Left renal cortex interstitium (tissue), 4 donors: ENCODE results near the gene CDON. TPM values are rescaled to one million over a fixed set of nuclear protein-coding genes. Genes with fewer than 3 reads are reported as not detected.
"Not testable (repeated sequence)": the region's sequence is repeated elsewhere in the genome, so short reads cannot be mapped to it uniquely, and the experiment has no call there.

Source experiments
- DNase-seq, 4 donors: peaks; one replicate each; pipeline ENCODE4 v3.0.0-alpha.2; 2013; ENCODE audit warnings: low read depth in 4 of 4, low spot score in 2 of 4, missing footprints in 1 of 4
- polyA plus RNA-seq, 4 donors: library from polyadenylated mRNA; unstranded; fragments of 120-200 nt; gene quantifications; one replicate each; pipeline ENCODE4 v1.2.1, GENCODE V29; 2013; ENCODE audit not compliant: insufficient read length in 4 of 4

The CDON gene
- polyA plus RNA-seq, 4 donors: 17.9 to 29.2 (median 22.9) TPM

- no peak for DNase-seq
Observed at GRCh38 chr11:125999234-125999880, 63.3 kb downstream of the CDON start.

DNA sequence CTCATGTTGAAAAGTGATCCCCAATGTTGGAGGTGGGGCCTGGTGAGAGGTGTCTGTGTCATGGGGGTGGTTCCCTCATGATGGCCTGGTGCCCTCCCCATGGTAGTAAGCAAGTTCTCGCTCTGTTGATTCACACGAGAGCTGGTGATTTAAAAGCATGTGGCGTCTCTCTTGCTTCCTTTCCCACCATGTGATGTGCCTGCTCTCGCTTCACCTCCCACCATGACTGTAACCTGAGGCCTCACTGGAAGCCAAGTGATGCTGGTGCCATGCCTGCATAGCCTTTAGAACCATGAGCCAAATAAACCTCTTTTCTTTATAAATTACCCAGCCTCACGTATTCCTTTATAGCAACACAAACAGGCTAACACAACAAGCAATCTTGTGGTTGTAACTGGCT lies 64.4 kb downstream of the CDON start:
- no peak for DNase-seq

DNA sequence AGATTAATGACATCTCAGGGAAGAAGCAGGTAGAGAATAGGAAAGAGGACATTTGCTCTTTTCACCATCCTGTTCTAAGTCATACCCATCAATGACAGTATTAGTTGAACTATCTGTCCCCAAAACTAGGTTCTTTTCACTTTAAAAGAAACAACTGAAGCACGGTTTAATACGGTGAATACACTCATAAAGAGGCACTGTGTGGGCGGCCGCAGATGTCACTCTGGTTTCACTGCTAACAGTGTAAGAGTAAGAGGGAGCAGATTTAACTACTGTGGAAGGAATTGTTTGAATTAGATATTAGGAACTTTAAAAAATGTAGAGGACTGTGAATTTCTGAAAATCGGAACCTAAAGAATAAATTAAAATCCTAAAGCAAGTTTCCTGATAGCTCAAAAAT lies 67.4 kb downstream of the CDON start:
- no peak for DNase-seq

GRCh38 chr11:125994509-125994908 lies 68.2 kb downstream of the CDON start:
- DNase-seq: peak in 3 of 4 donors; percentile 11 to 39 (median 14)

- DNase-seq: no peak
Observed at GRCh38 chr11:125992893-125993292, 69.8 kb downstream of the CDON start.

DNA sequence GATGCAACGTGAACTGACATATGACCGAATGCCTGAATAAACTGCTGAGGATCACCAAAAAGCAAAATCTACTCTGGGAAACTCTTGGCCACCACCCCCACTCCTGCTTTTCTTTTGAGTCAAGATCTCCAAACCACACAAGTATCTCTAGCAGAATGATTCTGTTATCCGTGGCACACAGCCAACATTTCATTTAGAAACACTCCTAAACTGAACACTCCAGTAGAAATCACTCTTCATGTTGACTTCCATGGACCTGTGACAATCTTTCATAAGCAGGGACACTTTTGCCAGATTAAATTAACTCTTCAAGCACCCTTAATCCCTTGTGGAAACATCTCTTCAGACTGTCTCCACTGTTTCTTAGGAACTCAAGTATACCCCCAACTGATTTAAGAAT lies 72.4 kb downstream of the CDON start:
- DNase-seq: no peak

DNA sequence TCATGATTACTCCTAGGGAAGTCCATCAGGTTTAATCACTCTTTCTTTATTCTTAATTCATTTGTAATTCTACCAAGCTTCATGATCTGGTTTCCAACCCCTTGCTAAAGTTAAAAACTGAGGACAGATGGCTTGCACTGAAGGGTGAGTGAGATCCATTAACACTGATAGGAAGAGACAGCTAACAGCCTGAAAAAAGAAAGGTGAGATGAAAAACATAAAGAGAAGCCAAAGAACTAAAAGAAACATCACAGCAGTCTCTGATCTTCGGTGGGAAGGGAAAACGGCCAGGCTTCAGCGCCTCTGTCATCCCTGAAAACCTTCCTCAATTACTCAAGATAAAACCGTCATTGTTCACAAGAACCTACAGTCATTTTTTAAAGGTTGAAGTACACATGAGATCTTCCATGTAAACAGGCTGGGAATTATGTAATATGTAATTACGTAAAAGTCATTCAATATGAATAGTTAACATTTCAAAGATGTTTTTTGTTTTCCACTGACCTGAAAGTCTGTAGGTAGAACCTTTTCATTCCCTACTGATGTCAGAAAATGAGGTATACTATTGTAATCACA lies 75.5 kb downstream of the CDON start:
- DNase-seq: no peak

GRCh38 chr11:125985956-125986355 lies 76.7 kb downstream of the CDON start:
- not testable (repeated sequence) for DNase-seq

- no peak for DNase-seq
Observed at GRCh38 chr11:125982348-125982730, 80.3 kb downstream of the CDON start.

- DNase-seq: no peak
Observed at GRCh38 chr11:125980436-125980835, 82.2 kb downstream of the CDON start.

GRCh38 chr11:125979511-125979910 lies 83.2 kb downstream of the CDON start:
- no peak for DNase-seq

DNA sequence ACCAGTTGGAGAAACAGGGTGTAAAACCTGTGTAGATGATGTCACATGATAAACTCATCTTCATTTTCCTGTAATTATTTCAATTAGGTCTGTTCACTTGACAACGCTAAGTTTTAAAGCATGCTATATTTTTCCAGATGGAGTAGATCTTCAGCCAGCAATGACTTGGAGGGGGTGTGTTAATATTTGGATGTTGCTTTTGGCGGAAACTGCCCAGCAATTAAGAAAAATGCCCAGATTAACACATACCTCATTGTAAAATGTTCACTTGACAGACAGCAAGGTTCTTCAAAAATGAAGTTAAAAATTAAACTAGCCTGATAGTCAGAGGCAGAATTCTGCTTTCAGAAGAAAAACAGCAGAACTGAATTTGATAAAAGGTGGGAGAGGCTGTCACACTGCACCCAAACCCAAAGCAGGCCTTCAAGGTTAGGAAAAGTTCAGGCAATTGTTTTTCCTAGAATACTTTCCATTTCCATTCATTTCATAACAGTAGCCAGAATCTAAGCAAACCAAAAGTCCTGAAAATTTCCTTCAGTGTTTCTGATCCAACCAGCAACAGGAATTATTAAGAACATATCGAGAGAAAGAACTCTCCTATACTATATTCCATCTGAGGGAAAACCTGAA lies 83.8 kb downstream of the CDON start:
- no peak for DNase-seq

GRCh38 chr11:125978181-125978716 lies 84.4 kb downstream of the CDON start:
- no peak for DNase-seq

- no peak for DNase-seq
Observed at GRCh38 chr11:125977333-125977732, 85.3 kb downstream of the CDON start.

- no peak for DNase-seq
Observed at GRCh38 chr11:125976156-125976555, 86.5 kb downstream of the CDON start.

DNA sequence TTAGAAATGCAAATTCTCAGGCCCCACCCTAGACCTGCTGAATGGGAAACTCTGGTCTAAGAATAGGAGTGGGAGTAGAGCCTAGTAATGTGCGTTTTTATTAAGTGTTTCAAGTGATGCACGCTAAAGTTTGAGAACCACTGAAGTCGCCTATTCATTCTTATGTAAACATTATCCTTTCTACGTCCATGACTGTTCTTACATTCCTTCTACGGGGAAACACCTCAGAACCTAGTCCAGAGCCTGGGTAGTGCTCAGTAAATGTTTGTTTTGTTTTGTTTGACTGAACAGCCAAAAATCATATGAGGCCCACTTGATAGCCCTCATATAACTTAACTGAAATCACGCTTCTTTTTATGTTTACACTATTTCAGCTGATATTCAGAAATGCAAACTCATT lies 87.0 kb downstream of the CDON start:
- DNase-seq: no peak

GRCh38 chr11:125974284-125974683 lies 88.4 kb downstream of the CDON start:
- no peak for DNase-seq

- DNase-seq: no peak
Observed at GRCh38 chr11:125971618-125972017, 91.0 kb downstream of the CDON start.

- no peak for DNase-seq
Observed at GRCh38 chr11:125968354-125968753, 94.3 kb downstream of the CDON start.

GRCh38 chr11:125967515-125967914 lies 95.2 kb downstream of the CDON start:
- DNase-seq: no peak

DNA sequence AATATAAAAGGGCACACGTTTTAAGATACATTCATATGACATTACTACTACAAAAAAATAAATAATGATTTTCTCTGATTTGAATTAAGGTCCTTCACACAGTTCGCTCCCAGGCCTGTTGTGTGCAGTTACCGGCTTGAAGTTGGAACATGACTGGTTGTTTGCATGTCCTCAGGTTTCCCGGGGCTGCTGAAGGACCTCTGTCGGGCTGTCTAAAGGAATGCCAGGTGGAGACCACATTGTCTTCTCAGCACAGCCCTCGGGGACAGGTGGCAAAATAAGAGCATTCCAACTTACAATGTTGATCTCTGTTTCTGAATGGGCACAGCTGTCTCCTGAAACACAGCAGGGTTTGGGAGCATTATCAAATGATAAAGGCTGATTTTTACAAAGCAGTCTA lies 101.9 kb downstream of the CDON start:
- no peak for DNase-seq

GRCh38 chr11:125959931-125960330 lies 102.7 kb downstream of the CDON start:
- no peak for DNase-seq
